Right lung (tissue), 5 donors: ENCODE data around the gene FGF4. TPM values are rescaled to one million over a fixed set of nuclear protein-coding genes. Genes with fewer than 3 reads are reported as not detected.
"Not testable (repeated sequence)": the region's sequence is repeated elsewhere in the genome, so short reads cannot be mapped to it uniquely, and the experiment has no call there.

Experiments used
- DNase-seq, 2 donors: peaks; one replicate each; pipeline ENCODE4 v3.0.0-alpha.2; 2013
- polyA plus RNA-seq, 5 donors: library from polyadenylated mRNA; unstranded; fragments of 120-200 nt; gene quantifications; one replicate each; pipeline versions ENCODE4 v1.2.1 to v1.2.3, GENCODE V29; 2013; ENCODE audit warnings: inconsistent platforms in 1 of 5, low replicate concordance in 1 of 5; ENCODE audit not compliant: insufficient read length in 5 of 5, insufficient read depth in 1 of 5

The FGF4 gene
- polyA plus RNA-seq, 5 donors, result 0.31 TPM; not detected in 4

DNA sequence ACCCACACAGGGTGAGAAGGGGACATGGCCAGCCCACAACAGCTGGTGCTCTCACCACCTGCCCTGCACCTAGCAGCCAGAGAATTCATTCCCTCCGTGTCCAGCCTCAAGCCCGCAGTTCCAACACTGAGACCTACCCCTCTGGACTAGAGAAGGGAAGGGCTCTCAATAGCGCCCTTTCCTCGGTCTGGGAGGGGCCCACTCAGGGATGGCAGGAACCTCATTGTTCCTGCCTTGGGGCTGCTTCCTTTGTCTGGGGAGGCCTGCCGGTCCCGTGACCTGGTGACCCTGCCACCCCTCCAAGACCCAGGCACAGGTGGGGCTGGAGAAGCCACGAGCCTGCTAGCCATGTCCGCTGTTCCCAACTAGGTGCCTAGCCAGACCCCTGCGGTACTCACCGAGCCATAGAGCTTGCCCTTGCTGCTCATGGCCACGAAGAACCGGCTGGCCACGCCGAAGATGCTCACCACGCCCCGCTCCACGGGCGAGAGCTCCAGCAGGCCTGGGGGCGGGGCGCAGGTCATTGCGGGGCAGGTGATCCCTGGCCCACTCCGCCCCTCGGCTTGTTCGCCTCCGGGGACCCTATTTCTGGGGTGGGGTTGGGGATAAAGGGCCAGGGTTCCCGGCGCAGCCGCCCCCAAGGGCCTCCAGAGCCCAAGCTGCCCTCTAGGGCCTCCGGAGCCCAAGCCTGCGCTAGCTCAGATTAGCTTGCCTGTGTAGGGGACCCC, 1.4 kb downstream of the FGF4 start:
- no peak for DNase-seq

DNA sequence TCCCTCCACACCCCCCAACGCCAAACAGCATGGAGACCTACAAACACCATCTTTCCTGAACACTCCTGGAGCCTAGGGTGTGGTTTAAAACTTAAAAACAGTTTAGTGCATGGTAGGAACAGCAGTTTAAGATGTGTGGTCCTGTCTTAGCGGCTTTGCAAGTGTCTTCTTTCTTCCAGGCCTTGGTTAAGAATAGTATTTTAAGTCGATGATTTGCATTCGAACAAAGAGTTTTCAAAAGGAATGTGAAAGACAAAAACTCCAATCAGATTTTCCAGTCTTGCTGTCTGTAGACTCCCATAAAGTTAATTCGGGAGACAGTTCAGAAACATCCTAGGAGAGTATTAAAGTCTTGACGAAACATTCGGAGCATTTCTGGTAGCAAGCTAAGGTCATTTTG, 3.7 kb downstream of the FGF4 start:
- DNase-seq, result no peak

DNA sequence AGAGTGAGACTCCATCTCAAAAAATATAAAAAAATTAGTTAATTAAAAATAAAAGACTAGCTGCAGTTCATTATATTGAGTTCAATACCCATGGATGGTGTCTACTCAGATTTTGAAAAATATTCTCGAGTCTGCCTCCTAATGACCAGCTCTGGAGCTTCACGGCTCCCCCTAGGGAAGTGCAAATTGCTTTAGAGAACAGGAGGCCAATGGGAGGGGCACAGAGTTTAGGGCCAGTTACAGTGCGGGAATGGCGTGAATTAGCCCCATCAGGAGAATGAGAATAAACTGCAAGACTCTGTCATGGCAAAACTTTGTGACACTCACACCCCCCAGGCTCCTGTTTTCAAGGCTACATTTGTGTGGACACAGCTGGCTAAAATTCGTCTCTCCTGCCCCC, 4.6 kb downstream of the FGF4 start:
- no peak for DNase-seq

DNA sequence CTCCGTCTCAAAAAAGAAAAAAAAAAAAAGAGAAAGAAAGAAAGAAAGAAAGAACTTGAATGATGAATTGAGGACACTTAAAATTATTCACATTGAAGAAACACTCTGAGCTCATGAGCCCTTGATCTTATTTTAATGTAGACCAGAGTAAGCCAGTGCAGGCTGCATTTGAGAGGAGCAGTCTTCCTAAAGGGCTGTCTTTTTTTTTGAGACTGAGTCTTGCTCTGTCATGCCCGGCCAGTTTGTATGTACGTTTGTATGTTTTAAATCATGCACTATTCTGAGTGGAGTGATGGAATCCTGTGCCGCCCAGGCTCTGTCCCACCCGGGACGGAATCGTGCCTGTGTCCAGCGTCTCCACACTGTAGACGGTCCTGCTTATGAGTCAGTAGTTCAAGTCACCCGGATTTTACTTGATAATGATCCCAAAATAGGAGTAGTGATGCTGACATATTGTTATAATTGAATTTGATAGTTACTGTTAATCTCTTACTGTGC, 9.6 kb downstream of the FGF4 start:
- DNase-seq, result no peak

DNA sequence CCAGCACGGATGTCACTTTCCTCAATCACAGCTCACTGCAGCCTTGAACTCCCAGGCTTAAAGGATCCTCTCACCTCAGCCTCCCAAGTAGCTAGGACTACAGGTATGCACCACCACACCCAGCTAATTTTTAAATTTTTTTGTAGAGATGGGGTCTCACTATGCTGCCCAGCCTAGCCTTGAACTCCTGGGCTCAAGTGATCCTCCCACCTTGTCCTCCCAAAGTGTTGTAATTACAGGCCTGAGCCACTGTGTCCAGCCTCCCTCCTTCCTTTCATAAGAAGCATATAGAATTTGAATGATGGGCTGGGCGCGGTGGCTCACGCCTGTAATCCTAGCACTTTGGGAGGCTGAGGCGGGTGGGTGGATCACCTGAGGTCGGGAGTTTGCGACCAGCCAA, 10.2 kb downstream of the FGF4 start:
- not testable (repeated sequence) for DNase-seq

DNA sequence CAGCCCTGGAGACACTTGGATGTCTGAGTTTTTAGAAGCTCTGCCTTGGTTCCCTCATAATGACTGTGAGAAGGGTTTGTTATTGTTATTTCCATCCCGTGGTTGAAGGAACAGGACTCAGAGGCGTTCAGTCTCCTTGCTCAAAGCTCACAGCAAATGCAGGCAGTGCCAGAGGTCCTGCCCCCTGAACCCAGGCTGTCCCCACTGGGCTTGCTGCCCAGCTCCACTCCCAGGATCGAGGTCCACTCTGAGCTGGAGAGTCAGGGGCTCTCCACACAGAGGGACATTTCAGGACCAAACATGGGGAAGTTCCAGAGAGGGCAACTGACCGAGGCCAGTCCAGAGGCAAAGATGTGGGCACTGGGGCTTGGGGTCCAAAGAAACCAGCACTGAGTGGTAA, 14.8 kb downstream of the FGF4 start:
- no peak for DNase-seq

DNA sequence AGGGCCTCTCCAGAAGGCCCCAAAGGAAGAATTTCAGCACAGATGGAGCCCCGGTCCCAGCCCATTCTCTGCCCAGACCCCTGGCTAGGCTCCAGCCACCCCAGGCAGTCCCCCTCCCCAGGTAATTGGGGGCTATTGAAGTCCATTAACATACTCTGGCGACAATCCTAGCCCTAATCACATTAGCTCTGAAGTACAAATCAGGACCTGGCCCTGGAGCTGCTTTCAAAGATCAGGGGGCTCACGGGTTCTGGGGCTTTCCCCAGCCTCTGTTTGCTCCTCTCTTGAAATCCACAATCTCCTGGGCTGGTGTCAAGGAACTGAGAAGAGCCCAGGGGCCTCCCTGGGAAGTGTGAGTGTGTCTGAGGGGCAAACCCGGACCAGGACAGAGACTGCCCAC, 22.3 kb downstream of the FGF4 start:
- DNase-seq, result no peak

DNA sequence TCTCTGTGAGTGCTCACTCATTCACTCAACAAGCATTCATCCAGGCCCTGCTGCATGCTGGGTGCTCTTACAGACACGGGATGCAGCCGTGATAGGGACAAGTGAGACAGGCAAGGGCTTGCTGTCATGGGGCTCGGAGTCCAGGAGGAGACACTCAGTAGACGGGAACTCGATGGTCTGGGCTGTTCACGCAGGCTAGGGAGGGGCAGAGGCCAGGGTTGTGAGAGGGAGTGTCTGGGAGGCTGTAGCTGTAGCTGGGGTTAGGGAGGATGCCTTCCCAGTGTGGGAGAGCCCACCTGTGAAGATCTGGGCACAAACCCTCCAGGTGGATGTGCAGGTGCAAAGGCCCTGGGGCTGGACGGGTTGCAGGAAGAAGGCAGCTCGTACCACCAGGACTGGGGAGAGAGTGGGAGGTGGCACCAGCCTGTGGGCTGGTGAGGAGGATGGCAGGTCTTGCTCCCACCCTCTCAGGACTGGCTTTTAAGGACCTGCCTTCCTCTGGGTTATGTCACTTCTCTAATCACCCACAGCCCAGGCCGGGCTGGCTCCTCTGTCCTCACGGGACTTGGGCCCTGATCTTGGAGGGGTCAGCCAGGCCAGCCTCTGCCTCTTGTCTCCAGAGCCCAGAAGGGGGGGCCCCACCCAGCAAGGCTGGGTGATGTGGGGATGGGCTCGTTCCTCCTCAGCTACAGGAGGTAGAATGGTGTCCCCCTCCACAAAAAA, 24.1 kb downstream of the FGF4 start:
- DNase-seq, result no peak

DNA sequence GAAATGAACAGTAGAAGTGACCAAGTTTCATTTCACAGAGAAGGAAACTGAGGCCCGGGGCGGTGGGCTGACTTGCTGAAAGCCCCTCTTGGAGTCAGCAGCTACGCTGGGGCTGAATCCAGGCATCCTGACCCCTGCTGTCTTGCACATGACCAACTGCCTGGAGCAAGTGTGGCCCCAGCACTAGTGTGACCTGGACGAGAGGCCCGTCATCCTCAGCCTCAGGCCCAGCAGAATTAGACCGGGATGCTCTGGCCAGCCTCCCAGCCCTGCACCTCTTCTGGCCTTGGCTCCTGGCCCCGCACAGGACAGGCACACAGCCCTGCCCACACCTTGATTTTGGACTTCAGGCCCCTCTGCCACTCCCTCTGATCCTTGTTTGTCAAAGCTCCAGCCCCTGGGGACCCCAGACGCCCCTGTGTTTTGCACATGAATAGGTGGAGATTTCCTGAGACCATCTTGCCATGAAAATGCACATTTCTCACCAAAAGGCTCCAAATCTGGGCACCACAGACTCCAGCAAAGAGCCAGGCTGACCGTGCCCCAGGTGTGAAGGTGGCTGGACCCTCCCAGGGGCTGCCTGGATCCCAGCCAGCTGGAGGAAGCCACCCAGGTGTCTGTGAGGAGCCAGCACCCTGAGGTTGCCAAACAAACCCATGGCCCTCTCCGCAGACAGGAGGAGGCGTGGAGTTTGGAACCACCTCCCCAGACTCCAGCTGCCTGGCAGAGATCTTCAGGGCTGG, 24.9 kb downstream of the FGF4 start:
- no peak for DNase-seq

DNA sequence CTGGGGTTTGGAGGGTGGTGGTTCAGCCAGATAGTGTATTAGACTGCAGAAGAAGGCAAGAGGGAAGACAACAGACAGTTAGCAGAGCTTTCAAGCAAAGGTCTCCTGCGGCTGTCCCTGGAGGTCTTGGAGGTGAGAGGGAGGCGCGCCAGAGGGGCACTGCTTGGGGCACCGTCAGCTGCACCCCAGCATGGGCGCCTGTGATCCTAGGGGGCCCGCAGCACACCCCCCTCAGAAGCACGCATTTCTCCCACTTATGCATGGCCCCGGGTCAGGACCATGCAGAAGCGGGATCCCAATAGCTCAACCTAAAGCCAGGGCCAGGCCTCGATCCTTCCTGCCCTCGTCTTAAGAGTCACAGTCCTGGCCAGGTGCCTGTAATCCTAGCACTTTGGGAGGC, 26.5 kb downstream of the FGF4 start:
- DNase-seq, result no peak

DNA sequence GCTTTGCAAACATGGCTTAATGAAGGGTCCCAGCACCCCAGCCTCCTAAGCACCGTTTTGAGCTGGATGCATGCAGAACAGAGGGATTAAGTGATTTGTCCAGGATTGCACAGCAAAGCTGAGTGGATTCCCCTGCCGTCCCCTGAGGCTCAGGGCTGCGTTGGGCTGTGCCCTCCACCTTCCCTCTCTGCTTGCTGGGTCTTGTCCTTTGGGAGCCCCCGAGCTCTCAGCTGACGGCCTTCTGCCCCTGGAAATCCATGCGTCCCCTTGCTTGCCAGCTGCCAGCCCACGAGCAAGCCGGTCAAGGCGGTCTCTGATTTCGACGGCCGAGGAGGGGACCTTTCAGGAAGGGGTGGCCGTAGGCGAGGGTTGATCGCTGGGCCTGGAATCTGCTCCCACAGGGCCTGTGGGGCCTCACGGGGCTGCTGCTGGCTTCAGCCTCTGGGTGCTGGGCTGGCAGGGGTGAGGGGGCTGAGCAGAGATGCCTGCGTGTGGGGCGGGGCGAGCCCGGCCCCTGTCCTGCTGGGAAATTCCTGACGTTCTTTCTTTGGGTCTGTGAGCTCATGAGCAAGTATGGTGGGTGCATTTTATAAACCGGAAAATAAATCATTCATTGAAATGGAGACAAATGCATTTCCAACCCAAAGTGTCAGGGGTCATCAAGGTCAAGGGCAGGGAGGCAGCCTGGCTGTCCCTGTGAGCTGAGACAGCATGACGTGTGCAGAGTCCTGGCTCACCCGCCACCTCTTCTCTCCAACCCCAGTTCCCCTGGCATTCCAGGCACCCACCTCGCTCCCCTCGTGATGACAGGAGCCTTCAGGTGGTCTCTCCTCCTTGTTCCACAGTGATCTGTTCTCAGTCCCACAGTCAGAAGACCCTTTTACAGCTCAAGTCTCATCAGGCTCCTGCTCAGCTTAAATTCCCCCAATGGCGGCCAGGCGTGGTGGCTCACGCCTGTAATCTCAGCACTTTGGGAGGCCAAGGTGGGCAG, 28.1 kb downstream of the FGF4 start:
- no peak for DNase-seq

DNA sequence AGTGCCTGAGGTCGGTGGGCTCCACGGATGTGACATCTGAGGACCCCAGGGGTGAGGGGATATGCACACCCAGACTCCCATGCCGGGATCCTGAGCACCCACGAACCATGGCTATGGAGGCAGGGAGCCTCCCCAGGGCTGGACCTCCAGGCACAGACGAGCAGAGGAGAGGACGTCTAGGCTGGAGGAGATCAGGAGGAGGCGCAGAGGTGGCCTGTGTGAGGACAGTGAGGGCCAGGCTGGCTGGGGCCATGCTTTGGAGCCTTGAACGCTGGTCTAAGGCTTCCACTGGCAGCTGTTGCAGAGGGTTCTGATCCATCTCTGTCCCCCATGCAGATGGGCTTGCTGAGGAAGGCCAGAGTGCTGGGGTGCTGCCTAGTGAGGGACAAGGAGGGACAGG, 29.0 kb downstream of the FGF4 start:
- no peak for DNase-seq

DNA sequence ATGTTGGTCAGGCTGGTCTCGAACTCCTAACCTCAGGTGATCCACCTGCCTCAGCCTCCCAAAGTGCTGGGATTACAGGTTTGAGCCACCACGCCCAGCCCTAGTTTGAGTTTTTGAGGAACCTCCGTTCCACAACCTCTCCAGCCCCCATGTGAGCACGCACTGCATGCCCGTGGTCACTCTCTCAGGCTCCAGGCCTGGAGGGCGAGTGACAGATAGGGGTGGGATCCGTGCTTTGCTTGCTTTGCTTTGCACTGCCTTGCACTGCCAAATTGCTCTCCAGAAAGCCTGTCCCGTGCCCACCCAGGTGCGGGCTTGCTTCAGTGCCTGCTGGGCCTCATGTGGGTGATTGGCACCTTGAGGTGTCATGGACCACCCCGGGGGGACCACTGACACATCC, 29.9 kb downstream of the FGF4 start:
- DNase-seq, result no peak

DNA sequence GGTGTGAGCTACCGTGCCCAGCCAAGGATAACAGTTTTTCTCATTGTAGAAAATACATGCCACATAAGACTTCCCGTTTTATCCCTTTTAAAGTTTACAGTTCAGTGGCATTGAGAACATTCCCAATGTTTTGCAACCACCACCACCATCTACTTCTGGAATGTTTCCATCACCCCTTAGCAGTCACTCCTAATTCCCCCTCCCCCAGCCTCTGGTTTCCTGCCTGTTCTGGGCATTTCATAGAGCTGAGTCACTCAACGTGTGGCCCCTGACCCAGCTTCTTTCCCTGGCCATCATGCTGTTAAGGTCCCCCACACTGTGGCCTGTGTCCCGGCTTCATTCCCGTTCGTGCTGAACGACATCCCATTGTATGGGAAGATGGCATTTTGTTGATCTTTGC, 30.7 kb downstream of the FGF4 start:
- DNase-seq, result peak in 1 of 2 donors; percentile 2

DNA sequence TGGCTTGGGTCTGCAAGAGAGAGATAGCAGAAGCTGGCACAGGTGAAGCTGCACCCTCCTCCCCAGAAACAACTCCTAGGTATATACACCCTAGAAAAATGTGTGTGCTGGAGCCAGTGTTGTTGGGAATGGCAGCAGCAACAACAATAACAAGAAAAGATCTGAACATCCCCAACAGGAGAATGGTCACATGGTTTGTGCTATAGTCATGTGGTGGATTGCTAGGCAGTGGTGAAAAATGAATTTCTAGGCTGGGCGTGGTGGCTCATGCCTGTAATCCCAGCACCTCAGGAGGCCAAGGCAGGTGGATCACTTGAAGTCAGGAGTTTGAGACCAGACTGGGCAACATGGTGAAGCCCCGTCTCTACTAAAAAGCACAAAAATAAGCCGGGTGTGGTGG, 40.3 kb downstream of the FGF4 start:
- no peak for DNase-seq

DNA sequence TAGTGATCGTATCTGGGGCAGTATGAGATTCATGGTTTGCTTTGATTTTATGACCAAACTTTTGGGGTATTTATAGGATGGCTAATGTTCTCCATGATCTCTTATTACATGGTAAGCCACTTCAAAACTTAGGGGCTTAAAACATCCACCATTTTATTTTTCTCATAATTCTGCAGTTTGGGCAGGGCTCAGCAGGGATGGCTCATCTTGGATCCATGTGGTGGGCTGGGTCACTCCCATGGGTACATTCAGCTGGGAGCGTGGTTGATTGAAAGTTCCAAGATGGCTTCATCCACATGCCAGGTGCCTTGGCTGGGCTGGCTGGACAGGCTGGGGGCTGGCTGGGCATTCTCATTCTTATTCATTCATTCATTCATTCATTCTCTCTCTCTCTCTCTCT, 40.8 kb downstream of the FGF4 start:
- DNase-seq, result no peak

DNA sequence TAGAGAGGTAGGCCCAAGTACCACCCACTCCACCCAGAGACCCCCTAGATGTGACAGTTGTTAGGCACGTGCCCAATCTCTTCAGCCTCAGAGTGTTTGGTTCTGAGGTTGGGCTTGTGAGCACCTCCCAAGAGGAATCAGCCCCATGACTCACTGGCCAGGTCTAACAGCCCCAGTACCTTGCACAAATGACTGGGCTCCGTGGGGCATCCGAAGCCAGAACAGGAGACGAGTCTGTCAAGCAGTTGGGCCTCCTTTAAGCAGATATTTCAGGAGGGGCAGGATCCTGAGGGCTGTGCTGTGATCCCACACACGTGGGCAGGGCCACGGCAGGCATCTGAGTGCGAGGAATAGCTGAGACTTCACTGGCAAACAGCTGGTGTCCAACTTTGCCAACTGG, 42.2 kb downstream of the FGF4 start:
- DNase-seq, result no peak

DNA sequence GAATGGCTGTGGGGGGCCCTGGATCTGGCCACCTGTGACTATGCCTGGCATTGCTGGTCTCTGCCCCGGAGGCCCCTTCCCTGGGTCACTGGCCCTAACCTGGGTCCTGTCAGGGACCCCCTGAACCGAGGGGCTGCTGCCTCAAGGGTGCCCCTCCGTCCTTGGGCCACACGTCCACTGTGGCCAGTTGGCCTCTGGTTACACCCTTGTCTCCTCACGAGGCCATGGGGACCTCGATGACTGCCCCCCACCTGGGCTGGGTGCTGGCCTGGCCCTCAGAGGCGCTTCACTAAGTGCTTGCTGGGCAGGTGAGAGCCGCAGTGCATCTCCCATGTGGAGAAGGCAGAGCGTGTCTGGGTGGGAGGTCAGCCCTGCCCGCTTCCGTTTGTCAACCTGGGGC, 44.0 kb downstream of the FGF4 start:
- DNase-seq, result no peak

DNA sequence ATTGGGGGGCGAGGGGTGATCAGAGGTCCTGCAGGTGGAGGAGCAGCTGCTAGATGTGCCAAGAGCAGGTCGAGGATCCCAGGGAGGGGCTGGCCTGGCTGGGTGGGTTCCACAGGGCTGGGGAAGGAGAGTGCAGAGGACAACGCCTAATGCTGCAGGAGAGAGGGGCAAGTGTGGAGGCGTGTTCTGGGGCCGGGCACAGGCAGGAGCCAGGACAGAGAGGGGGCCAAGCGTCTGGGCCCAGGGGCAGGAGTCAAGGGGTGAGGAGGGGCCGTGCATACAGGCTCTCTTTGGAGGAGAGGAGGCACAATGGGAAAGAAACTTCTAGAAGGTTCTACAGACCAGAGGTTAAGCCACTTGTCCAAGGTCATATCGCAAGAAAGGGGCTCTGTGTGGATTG, 44.6 kb downstream of the FGF4 start:
- no peak for DNase-seq

DNA sequence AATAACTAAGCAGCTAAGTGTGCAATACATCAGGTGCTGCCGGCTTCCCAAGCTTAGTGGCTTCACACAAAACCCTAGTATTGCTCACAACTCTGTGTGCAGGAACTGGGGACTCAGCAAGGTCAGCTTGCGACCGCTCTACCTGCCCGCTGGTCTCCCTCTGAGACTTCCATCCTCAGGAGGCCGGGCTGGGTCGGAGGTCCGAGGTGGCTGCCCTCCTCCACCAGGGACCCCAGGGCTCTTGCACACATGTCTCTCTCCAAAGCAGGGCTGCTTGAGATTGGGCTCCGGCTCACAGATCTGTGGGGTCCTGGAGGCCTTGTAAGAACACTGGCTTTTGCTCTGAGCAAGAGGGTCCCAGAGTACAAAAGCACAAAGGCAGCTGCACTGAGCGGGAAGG, 45.9 kb downstream of the FGF4 start:
- DNase-seq, result no peak

DNA sequence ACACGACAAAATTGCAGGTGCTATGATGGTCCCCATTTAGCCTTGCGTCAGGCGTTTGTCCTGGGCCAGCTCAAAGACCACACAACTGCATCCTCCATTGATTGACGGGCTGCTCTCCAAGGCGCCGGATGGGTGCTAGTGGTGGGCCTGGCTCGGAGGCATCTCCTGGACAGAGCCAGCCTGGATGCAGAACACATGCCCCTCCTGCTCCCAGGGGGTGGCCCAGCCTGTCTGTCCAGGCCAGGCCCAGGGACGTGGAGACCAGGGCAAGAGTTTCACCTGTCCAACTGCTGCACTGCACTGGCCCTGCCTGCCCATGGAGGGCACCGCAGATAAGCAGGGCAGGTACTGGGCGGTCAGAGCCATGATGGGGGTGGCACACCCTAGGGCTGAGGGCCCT, 47.9 kb downstream of the FGF4 start:
- no peak for DNase-seq

DNA sequence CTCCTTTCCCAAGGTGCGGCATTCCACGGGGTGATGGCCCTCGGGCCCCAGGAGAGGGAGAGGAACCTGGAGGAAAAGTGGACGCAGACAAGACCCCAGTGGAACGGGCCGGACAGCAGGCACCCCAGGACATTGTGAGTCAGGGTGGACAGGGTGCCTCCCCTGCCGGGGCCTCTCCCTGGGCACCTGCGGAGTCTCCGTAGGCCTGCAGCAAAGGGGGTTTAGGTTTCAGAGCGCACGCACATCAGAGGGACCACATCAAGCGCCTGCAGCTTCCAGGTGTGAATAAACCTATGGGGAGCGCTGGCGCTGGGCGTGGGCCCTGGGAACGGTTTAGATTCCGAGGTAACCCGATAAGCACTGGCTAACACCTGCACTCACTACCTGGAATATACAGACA, 48.7 kb downstream of the FGF4 start:
- DNase-seq, result no peak
